ENCODE measurements around the gene CFAP61. TPM values are rescaled to one million over a fixed set of nuclear protein-coding genes. Genes with fewer than 3 reads are reported as not detected.
A peak's percentile ranks its signal among the peaks of the same experiment; 100 is the strongest.

Gene CFAP61
- total RNA-seq, 1 experiment from 2014 or later: 0.61 TPM

GRCh38 chr20:20021835-20022234 is 30.5 kb upstream of the CFAP61 start:
- peak overlapping the region; percentile 48 for H3K27ac Mint-ChIP-seq
- TF ChIP-seq ZBTB43 (CRISPR knock-in tag; IDR thresholded peaks at IDR 0.05): no peak
- TF ChIP-seq ZNF317 (CRISPR knock-in tag; IDR thresholded peaks at IDR 0.05; ENCODE audit: borderline replicate concordance, low read depth): no peak
- no peak for TF ChIP-seq IRF1 (CRISPR knock-in tag; IDR thresholded peaks at IDR 0.05)
- no peak for TF ChIP-seq ATF3 (CRISPR knock-in tag; conservative IDR thresholded peaks at IDR 0.05)
- no peak for TF ChIP-seq GRHL2 (CRISPR knock-in tag; IDR thresholded peaks at IDR 0.05; ENCODE audit: insufficient replicate concordance, severe bottlenecking)
- TF ChIP-seq ZNF416 (CRISPR knock-in tag; IDR thresholded peaks at IDR 0.05): no peak
- TF ChIP-seq NR2C2 (CRISPR knock-in tag; IDR thresholded peaks at IDR 0.05): no peak
- CTCF ChIA-PET: no interaction called here
- DNase-seq (ENCODE audit: low spot score) (no peak), ATAC-seq (no peak)
- no peaks in the 10 kb centered on the region; the same call in 1 of the 2 replicates for H3K27me3 Mint-ChIP-seq (ENCODE audit: low read depth)
- H3K9me3 Mint-ChIP-seq: no peaks in the 10 kb centered on the region
- no peak overlapping the region for H3K4me3 Mint-ChIP-seq
- no peaks in the 10 kb centered on the region; the same call in 1 of the 2 replicates for H3K36me3 Mint-ChIP-seq
- peaks cover 22% of the 10 kb centered on the region for H3K4me1 Mint-ChIP-seq
- POLR2A ChIA-PET: no interaction called here

GRCh38 chr20:20022498-20022897 is 29.8 kb upstream of the CFAP61 start:
- H3K36me3 Mint-ChIP-seq: peaks cover 1% of the 10 kb centered on the region; the same call in 1 of the 2 replicates

More at GRCh38 chr20:20022498-20022897, 29.8 kb upstream of the CFAP61 start:
- ChIA-PET POLR2A (no interaction called here), CTCF (no interaction called here)
- Mint-ChIP-seq H3K4me1 (peaks cover 22% of the 10 kb centered on the region), H3K27me3 (ENCODE audit: low read depth) (no peaks in the 10 kb centered on the region; the same call in 1 of the 2 replicates), H3K4me3 (no peak overlapping the region), H3K9me3 (no peaks in the 10 kb centered on the region), H3K27ac (no peak overlapping the region)
- DNase-seq (ENCODE audit: low spot score) (no peak), ATAC-seq (no peak)
- TF ChIP-seq TEAD4 (CRISPR knock-in tag; IDR thresholded peaks at IDR 0.05) (no peak), HMGXB4 (CRISPR knock-in tag; IDR thresholded peaks at IDR 0.05) (no peak), RELA (CRISPR knock-in tag; IDR thresholded peaks at IDR 0.05; ENCODE audit: borderline replicate concordance) (no peak), SP1 (CRISPR knock-in tag; conservative IDR thresholded peaks at IDR 0.05) (no peak), SMAD3 (CRISPR knock-in tag; IDR thresholded peaks at IDR 0.05; ENCODE audit: borderline replicate concordance) (no peak), HMGA2 (CRISPR knock-in tag; IDR thresholded peaks at IDR 0.05) (no peak), ZNF671 (CRISPR knock-in tag; IDR thresholded peaks at IDR 0.05) (no peak), NR2C2 (CRISPR knock-in tag; IDR thresholded peaks at IDR 0.05) (no peak), MYBL2 (CRISPR knock-in tag; IDR thresholded peaks at IDR 0.05) (no peak), ELF4 (CRISPR knock-in tag; IDR thresholded peaks at IDR 0.05; ENCODE audit: low read depth) (no peak), PRDM15 (CRISPR knock-in tag; IDR thresholded peaks at IDR 0.05) (no peak), STAT6 (CRISPR knock-in tag; conservative IDR thresholded peaks at IDR 0.05; ENCODE audit: low read depth) (no peak), NR1H2 (CRISPR knock-in tag; IDR thresholded peaks at IDR 0.05) (no peak), SMAD4 (CRISPR knock-in tag; IDR thresholded peaks at IDR 0.05) (no peak), E2F5 (CRISPR knock-in tag; IDR thresholded peaks at IDR 0.05) (no peak), GRHL2 (CRISPR knock-in tag; IDR thresholded peaks at IDR 0.05; ENCODE audit: insufficient replicate concordance, severe bottlenecking) (no peak), E2F4 (CRISPR knock-in tag; IDR thresholded peaks at IDR 0.05; ENCODE audit: borderline replicate concordance, low read depth) (no peak), FOXP1 (CRISPR knock-in tag; IDR thresholded peaks at IDR 0.05; ENCODE audit: borderline replicate concordance) (no peak)
